Epidermal melanocyte (primary cell): ENCODE data around the gene TALDO1.

Source experiments
- DNase-seq: peaks from one replicate; pipeline ENCODE4 v3.0.0; 2011; ENCODE audit warnings: low spot score; ENCODE audit not compliant: insufficient read length

The TALDO1 gene

DNA sequence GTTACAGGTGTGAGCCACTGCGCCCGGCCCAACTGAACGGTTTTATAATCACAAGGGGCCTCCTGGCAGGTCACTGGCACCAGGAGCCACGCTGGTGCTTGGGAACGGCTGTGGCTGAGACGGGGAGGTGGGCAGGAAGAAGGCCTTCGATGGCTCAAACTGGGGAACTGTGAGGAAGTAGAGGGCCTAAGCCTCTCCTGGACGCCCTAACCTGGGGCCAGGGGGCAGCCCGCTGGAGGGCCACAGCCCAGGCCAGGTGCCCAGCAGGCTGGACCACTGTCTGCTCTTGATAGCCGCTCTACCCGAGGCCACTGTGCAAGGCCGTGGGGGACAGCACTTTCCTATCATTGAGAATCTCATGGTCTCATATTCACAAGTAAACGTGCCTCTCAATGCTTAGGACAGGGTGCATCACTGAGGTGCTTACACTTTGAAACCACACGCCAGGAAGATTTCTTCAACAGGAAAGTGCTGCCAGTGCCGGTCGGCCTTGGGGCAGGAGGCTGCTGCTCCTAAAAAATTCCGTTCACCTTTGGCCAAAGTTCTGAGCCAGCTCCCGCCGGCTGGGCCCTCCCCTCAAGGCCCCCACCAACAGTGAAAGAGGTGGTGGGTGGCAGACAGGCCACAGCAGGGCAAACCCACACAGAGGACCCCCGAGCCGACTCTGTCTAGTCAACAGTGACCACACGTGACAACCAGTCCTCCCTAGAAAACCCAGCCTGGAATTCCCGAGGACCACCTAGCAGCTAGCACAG is 22.8 kb downstream of the TALDO1 start:
- no peak for DNase-seq

GRCh38 chr11:770642-771616 is 23.7 kb downstream of the TALDO1 start:
- DNase-seq = no peak

DNA sequence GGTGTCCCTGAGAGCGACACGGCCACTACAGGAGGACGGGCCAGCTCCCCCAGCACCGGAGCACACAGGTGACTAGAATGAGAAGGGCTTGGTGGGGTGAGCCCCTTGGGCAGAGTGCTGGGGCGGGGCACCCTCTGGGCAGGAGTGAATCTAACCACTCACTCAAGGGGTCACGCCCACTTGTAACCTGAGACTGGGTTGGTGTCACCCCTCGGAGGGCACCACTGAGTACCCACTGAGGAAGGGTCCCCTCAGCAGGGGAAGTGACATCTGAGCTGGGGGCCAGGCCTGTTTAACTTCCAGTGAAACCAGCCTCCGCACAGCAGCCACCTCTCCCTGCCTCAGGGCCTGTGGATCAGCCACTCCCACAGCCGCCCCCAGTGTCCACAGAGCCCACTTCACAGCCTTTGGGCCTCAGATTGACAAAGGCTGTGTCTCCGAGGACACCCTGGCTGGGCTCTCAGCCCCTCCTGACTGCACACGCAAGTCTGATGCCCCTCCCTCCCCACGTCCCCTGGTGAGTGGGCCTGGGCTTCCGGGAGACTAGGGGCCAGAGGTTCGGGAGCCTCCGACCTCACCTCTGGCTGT is 24.4 kb downstream of the TALDO1 start:
- no peak for DNase-seq

DNA sequence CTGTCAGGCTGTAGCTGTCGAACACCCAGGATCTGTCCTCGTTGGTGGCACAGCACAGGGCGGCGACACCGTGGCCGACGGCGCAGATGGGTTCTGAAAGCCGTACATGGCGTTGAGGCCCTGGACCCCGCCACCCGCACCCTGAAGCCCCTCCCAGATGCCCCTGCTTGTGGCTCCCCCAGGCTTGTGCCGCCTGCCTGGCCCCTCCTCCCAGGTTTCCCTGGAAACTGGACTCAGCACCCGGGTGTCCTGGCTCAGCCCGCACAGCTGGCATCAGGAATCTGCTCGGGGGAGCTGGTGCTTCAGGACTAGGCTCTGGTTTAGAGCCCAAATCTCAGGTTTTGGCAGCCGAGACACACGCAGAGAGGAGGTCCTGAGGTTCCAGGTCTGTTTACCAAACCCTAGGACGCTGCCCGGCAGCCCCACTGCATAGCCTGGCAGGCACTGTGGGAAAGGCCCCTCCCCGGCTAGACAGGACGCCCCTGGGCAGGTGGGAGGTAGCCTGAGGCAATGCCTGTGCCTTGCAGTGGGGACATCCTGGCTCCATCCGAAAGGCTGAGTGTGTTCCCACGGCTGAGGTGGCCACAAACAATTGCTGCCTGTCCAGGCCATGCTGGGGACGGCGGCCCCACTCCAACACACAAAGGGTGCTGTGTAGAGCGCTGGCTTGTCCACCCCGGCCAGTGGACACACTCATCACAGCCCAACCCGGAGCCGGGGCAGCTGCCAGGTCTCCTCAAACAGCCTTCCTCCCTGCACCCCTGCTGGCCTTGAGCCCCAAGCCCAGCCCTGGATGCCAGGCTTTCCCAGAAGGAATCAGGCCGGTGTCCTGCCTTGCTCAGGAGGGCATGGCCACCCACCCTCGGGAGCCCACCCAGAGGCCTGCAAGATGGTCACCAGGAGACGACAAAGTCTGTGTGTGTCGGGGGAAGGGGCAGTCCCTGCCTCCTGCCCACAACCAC is 25.4 kb downstream of the TALDO1 start:
- no peak for DNase-seq

GRCh38 chr11:773425-773824 is 26.2 kb downstream of the TALDO1 start:
- no peak for DNase-seq

DNA sequence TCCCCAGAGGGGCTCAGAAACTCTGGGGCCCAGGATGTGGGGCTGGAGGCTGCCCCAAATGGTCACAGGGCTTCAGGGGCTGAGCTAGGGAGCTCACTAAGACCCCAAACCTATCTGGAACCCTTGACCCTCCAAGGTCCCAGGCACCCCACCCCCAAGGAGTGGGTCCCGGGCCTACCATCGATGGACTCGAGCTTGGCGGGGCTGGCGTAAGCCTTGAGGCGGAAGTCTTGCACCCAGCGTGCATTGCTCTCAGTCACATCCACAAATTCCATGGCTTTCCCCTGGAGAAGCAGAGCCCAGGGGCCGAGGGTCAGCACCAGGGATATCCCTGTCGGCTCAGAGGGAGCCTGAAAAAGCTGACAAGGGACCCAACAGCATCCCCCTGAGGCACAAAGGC is 26.6 kb downstream of the TALDO1 start:
- DNase-seq = no peak

DNA sequence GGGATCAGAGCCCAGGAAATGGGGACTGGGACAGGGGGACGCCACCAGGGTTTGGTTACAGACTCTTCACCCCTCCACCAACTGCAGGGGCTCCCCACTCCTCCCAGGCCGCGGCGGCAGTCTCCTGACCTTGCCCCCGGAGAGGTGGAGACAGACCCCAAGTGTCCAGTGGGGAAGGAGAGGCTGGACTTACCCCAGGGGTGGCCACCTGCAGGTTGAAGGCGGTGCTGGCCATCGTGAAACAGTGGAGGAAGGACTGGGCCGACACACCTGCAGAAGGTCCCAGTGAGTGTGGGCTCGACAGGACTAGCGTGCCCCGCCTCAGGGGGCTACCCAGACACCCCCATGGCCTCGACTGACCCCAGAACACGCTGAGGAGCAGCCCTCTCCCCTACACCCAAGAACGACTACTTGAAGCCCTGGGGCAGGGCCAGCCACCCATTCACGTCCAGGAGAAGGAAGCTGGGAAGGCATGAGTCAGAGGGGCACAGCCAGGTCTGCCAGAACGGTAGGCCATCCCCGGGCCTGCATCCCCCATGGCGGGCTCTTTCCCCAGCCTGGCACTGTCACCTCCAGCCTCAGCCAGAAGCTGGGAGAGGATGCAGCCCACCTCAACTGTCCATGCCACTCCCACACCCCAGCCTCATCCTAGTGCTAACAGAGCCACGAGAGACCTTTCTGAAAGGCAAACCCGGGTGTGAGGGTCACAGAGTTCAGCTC is 27.8 kb downstream of the TALDO1 start:
- DNase-seq = no peak

GRCh38 chr11:776263-776560 is 28.9 kb downstream of the TALDO1 start:
- DNase-seq = no peak

- no peak for DNase-seq
Observed at GRCh38 chr11:776561-777287, 29.5 kb downstream of the TALDO1 start.

GRCh38 chr11:777288-778255 is 30.3 kb downstream of the TALDO1 start, which contains the start of gene GATD1:
TSS of gene GATD1 (minus strand) at chr11:777487. CDS start at chr11:777462, 25 bp downstream.
- peak; percentile 100 for DNase-seq

DNA sequence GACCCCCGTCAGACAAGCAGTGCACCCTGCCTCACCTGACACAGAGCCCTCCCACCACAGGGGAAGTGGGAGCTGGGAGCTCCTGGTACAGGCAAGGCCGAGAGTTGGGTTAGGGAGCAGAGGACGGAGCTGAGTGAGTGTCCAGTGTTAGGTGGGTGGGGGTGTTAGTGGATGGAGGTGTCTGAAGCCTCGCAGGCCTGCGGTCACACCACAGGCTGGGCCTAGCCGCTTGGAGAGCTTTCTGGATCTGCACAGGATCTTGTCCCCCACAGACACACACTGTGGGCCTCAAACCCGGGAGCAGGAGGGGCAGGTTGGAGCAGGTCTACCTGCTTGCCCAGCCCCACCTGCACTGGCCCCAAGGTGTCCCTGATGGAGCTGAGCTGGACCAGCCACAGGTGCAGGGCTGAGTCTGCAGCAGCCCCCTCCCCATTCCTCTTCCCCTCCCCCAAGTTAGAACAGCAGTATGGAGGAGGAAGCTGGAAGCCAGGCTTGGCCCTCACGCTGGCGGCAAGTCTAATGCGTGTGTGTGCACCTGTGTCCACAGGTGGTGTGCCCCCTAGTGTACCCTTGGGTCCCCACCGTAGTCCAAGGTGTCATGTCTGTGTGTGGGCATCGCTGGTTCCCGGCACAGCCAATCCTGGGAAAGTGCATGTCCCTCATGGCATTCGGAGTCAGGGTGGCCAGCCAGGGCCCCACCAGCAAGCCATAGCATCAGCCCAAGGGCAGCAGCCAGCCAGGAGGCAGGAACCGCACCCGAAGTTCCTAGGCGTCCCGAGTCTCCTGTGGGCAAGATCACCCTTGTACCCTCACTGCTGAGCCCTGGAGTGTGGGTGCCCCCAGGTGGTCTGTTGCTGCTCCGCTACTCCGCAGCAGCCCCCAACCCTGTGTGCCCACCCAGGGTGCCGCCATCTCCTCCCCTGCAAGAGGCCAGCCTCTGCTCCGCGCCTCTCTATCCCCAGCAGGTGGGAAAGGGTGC is 32.0 kb downstream of the TALDO1 start:
- no peak for DNase-seq

DNA sequence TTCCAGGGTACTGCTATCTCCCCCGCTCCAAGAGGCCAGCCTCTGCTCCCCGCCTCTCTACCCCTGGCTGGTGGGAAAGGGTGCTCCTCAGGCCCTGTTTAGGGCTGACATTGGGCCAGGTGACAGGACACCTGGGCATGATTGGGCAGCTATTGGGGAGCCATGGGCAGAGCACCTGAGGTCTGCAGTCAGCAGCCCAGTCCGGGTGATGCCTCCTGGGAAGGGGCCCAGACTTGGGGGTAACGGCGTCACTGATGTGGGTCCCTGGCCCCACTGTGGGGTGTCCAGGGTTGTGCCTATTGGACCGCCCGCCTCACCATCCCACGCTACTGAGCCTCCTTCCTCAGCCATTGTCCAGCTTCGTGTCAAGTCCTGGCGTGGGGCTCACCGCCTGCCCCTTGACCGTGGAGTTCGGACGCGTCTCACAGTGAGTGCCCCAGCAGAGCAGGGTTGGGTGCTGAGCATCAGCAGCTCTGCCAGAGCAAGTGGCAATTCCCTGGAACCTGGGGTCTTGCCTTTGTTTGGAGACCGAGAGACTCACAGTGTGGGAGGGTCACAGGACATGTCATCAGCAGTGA is 32.8 kb downstream of the TALDO1 start:
- no peak for DNase-seq

DNA sequence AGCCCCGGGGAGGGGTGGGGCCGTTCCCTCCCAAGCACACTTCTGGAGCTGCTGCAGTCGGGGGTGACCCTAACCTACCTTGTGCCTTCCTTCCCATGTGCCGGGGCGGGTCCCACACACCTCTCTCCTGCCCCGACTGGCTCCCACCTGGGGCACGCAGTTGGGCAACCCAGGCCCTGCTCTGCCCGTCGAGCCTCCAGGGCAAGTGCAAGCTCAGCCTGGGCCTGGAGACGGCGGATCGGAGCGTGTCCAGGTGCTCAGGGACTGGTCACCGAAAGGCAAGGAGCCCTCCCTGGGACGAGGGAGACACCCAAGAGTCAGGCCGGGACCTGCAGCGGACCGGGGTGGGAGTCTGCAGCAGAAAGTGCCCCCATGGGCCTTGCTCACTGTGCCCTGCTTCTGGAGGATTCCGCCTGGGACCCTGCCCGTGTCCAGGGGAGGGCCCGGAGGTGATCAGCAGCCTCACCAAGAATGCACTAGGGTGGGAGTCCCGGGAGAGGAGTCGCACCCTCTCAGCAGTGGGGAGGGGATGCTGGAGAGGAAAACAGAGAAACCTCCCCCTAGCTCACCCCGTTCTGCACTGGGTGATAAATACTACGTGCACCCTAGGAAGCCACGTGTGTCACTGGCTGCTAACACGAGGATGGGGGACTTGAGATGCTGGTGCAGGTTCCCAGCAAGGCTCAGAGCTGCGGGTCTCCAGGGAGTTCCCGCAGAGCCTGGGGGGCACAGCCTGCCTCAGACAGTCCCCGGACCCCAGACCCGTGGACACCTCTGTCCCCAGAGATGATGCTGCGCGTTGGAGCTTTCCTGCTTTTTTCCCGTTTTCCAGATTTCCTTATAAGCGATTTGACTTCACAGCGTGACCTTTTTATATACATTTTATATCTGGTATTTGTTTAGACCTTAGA is 35.3 kb downstream of the TALDO1 start:
- DNase-seq = no peak

DNA sequence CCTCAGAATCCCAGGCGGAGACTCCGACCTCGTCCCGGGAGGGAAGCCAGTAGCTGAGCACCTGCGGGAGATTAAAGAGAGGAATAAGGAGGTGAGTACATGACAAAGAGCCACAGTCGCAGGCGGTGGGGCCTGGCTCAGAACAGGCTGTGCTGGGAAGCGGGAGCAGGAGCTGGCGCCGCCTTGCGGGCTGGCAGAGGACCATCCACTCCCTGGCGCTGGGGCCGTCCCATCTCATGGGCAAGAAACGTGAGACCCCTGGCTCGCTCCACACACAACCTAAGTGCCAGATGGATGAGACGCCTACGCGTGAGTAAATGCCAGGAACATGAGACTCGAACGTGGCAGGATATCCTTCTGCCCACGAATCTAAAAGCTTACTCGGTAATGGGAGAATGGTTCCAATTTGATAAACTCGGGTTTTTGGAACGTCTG is 36.3 kb downstream of the TALDO1 start:
- DNase-seq = peak; percentile 64

DNA sequence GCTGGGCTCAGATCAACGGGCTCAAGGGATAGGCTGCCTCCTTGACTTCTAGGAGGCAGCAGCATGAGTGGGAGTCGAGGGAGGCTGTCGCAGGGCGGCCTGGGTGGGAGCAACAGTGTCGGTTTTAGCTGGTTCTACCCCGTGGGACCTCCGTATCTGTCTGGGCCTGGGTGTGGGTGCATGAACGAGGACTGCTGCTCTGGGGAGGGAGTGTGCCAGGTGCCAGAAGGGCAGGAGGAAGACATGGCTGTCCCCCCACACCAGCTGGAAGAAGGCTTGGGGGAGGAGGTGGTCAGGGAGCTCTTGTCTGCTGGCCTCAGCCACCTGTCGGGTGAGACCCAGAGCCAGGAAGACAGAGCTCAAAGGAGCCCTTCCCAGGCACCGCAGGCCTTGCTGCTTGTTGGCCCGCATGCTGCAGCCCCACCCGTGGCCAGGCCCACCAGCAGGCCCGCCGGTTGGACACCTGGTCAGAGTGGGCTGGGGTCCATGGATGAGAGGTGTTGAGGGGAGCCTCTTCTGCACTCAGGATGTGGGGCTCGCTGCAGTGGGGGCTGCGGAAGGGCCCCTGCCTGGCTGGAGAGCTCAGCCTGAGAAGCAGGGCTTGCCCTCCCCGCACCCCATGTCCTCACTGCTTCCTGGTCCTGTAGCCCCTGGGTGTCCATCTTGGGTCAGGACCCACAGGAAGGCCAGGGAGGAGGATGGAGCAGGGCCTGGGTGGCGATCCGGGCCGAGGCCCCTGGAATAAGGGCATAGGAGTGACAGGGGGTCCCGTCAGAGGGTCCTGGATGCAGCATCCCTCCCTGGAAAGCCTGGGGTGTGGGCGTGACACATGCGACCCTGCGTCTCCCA is 39.2 kb downstream of the TALDO1 start:
- DNase-seq = no peak
